ENCODE results near the gene ADORA2A. TPM values are rescaled to one million over a fixed set of nuclear protein-coding genes. Genes with fewer than 3 reads are reported as not detected.

The ADORA2A gene
- total RNA-seq, 1 donor from 2014 or later: 10.4 TPM

DNA sequence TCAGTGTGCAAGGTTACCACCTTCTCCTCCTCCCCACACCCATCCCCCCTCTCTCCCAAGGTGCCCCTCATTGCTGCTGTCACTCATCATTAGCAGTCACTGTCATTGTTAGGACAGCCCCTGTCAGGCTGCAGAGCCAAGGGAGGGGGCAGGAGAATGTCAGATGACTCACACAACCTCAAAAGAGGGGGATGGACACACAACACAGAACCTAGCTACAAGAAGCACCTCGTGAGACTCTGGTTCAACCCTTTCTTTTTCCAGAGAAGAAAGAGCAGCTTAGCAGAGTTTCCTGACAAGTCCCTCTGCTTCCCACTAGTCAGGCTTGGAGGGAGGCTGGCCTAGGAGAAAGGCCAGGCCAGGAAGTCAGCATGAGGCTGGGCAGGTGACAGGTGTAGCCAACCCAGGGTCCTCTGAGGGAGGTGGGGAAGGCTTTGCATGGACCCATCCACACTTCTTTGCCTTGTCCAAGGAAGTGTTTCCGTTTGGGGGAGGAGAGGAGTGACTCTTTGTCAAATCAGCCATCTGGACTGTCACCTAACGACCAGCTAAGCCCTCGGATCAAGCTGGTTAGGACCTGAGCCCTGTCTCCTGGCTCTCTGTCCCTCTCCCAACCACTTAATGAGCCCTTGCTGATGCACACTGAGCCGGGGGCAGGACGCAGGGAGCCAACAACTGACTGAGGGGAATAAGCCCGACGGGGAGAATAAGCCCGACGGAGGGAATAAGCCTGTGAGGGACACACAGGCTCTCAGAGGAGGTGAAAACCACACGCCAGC lies 18.3 kb downstream of the ADORA2A start:
- Histone ChIP-seq H3K9ac (ENCODE audit: low read depth in 1 of 3, low read length in 3 of 3) (peak overlapping the region in 1 of 3 donors; percentile 9), H3K36me3 (ENCODE audit: control insufficient read depth in 3 of 3, insufficient read depth in 3 of 3, low read length in 3 of 3) (no peaks in the 10 kb centered on the region), H3K27me3 (ENCODE audit: control insufficient read depth in 3 of 3, insufficient read depth in 3 of 3, low read length in 3 of 3) (no peaks in the 10 kb centered on the region), H3K4me3 (ENCODE audit: low read length in 3 of 3) (no peak overlapping the region), H3K9me3 (ENCODE audit: control insufficient read depth in 3 of 3, low read length in 3 of 3) (no peaks in the 10 kb centered on the region), H3K27ac (ENCODE audit: low read depth, low read length) (no peak overlapping the region), H3K4me1 (ENCODE audit: control insufficient read depth in 3 of 3, insufficient read depth in 3 of 3, low read length in 3 of 3) (peaks cover 8 to 23% (median 12%) of the 10 kb centered on the region in 3 donors)

DNA sequence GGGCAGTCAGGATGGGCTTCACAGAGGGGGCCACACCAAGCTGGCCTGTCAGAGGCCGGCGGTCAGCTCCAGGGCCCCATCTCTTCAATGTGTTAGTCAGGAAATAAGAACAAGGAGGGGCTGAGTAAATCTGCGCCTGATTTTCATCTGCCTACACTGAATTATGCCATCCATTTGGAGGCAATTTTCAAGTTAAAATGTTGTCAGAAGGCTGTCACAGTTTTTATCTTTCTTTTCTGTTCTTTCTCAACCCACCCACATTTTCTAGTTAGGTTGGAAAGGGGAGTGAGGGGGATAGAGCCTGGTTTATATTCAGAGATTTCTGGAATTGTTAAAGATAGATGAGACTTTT lies 18.8 kb downstream of the ADORA2A start:
- Histone ChIP-seq H3K27me3 (ENCODE audit: control insufficient read depth in 3 of 3, insufficient read depth in 3 of 3, low read length in 3 of 3) (no peaks in the 10 kb centered on the region), H3K27ac (ENCODE audit: low read depth, low read length) (no peak overlapping the region), H3K9ac (ENCODE audit: low read depth in 1 of 3, low read length in 3 of 3) (no peak overlapping the region), H3K4me1 (ENCODE audit: control insufficient read depth in 3 of 3, insufficient read depth in 3 of 3, low read length in 3 of 3) (peaks cover 5 to 18% (median 7%) of the 10 kb centered on the region in 3 donors), H3K4me3 (ENCODE audit: low read length in 3 of 3) (no peak overlapping the region), H3K36me3 (ENCODE audit: control insufficient read depth in 3 of 3, insufficient read depth in 3 of 3, low read length in 3 of 3) (no peaks in the 10 kb centered on the region), H3K9me3 (ENCODE audit: control insufficient read depth in 3 of 3, low read length in 3 of 3) (no peaks in the 10 kb centered on the region)

DNA sequence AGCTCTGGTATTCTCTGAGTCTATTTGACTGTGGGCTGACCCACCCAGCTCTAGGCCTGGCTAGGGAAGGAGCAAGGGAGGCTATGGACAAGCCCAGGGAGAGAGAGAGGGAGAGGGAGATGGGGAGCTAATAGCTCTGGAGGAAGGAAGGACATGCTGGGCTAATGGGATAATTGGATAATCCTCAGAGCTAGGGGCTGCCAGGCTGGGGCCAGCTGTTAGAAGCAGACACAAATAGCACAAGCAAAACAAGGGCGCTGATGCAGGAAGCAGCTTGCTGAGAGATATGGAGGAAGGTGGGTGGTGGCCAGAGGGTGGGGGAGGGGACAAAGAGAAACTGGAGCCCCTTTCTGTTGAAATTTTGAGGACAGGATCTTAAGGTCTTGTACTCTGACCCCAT lies 23.2 kb downstream of the ADORA2A start:
- Histone ChIP-seq H3K36me3 (ENCODE audit: control insufficient read depth in 3 of 3, insufficient read depth in 3 of 3, low read length in 3 of 3) (no peaks in the 10 kb centered on the region), H3K27ac (ENCODE audit: low read depth, low read length) (no peak overlapping the region)

DNA sequence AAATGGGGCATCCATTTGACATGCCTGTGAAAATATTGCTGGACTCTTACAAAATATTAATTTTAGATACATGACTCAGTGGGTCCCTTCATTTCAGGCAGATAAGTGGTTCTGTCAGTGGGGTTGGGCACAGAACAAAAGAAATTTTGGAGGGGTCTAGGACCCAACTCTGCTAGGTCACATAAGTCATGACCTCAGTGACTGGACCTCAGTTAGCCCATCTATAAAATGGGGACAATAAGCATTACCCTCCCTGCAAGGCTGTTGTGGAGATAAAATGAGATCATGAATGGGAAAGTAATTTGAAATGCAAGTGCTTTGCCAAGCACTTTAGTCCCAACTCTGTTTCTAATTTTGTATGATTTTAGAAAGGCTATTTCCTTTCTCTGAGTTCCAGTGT lies 23.8 kb downstream of the ADORA2A start:
- H3K27ac ChIP-seq (ENCODE audit: low read depth, low read length): no peak overlapping the region
- no peaks in the 10 kb centered on the region for H3K36me3 ChIP-seq (ENCODE audit: control insufficient read depth in 3 of 3, insufficient read depth in 3 of 3, low read length in 3 of 3)
- no peak overlapping the region for H3K4me3 ChIP-seq (ENCODE audit: low read length in 3 of 3)
- H3K4me1 ChIP-seq (ENCODE audit: control insufficient read depth in 3 of 3, insufficient read depth in 3 of 3, low read length in 3 of 3): peaks cover 2 to 17% (median 10%) of the 10 kb centered on the region in 3 donors
- H3K9ac ChIP-seq (ENCODE audit: low read depth in 1 of 3, low read length in 3 of 3): no peak overlapping the region
- no peaks in the 10 kb centered on the region for H3K9me3 ChIP-seq (ENCODE audit: control insufficient read depth in 3 of 3, low read length in 3 of 3)
- no peaks in the 10 kb centered on the region for H3K27me3 ChIP-seq (ENCODE audit: control insufficient read depth in 3 of 3, insufficient read depth in 3 of 3, low read length in 3 of 3)

More for the DNA sequence above, 23.2 kb downstream of the ADORA2A start:
- Histone ChIP-seq H3K9me3 (ENCODE audit: control insufficient read depth in 3 of 3, low read length in 3 of 3) (no peaks in the 10 kb centered on the region), H3K4me3 (ENCODE audit: low read length in 3 of 3) (no peak overlapping the region), H3K9ac (ENCODE audit: low read depth in 1 of 3, low read length in 3 of 3) (no peak overlapping the region), H3K4me1 (ENCODE audit: control insufficient read depth in 3 of 3, insufficient read depth in 3 of 3, low read length in 3 of 3) (peaks cover 2 to 15% (median 10%) of the 10 kb centered on the region in 3 donors), H3K27me3 (ENCODE audit: control insufficient read depth in 3 of 3, insufficient read depth in 3 of 3, low read length in 3 of 3) (no peaks in the 10 kb centered on the region)

DNA sequence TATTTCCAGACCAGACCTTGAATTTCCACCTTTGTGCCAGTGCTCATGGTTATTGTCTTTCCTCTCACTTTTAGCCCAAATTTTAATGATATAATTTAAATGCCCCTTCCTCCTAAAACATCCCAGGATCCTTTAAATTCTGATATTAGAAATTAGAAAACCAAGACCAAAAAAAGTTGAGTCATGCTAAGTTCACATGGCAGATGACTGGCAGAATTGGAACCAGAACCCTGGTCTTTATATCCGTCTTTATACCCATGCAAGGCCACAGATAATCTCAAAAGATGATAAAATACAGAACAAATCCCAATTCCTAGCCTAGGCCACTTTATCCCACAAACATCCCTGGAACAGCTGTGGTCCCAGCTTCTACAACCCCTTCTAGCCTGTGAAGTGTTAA lies 26.5 kb downstream of the ADORA2A start:
- H3K9me3 ChIP-seq (ENCODE audit: control insufficient read depth in 3 of 3, low read length in 3 of 3): no peaks in the 10 kb centered on the region
- H3K27me3 ChIP-seq (ENCODE audit: control insufficient read depth in 3 of 3, insufficient read depth in 3 of 3, low read length in 3 of 3): no peaks in the 10 kb centered on the region
- H3K9ac ChIP-seq (ENCODE audit: low read depth in 1 of 3, low read length in 3 of 3): no peak overlapping the region
- H3K4me1 ChIP-seq (ENCODE audit: control insufficient read depth in 3 of 3, insufficient read depth in 3 of 3, low read length in 3 of 3): peaks cover 2 to 17% (median 10%) of the 10 kb centered on the region in 3 donors
- no peaks in the 10 kb centered on the region for H3K36me3 ChIP-seq (ENCODE audit: control insufficient read depth in 3 of 3, insufficient read depth in 3 of 3, low read length in 3 of 3)
- H3K4me3 ChIP-seq (ENCODE audit: low read length in 3 of 3): no peak overlapping the region
- no peak overlapping the region for H3K27ac ChIP-seq (ENCODE audit: low read depth, low read length)

DNA sequence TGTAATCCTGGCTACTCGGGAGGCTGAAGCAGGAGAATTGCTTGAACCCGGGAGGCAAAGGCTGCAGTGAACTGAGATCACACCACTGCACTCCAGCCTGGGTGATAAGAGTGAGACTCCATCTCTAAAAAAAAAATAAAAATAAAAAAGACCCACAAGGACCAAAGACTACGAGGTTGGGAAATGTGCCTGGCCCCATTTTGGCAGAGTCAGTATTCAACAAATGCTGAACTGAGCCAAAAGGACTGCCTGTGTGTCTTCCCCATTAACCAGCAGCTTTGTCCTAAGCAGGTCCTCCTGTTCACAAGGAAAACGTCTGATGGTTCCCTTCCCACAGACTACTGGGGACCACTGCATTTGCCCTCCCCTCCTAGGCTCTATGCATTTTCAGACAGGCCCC lies 27.6 kb downstream of the ADORA2A start:
- Histone ChIP-seq H3K9me3 (ENCODE audit: control insufficient read depth in 3 of 3, low read length in 3 of 3) (no peaks in the 10 kb centered on the region), H3K9ac (ENCODE audit: low read depth in 1 of 3, low read length in 3 of 3) (no peak overlapping the region), H3K27ac (ENCODE audit: low read depth, low read length) (no peak overlapping the region), H3K36me3 (ENCODE audit: control insufficient read depth in 3 of 3, insufficient read depth in 3 of 3, low read length in 3 of 3) (no peaks in the 10 kb centered on the region), H3K27me3 (ENCODE audit: control insufficient read depth in 3 of 3, insufficient read depth in 3 of 3, low read length in 3 of 3) (no peaks in the 10 kb centered on the region), H3K4me3 (ENCODE audit: low read length in 3 of 3) (no peak overlapping the region), H3K4me1 (ENCODE audit: control insufficient read depth in 3 of 3, insufficient read depth in 3 of 3, low read length in 3 of 3) (peaks cover 2 to 13% (median 10%) of the 10 kb centered on the region in 3 donors)

DNA sequence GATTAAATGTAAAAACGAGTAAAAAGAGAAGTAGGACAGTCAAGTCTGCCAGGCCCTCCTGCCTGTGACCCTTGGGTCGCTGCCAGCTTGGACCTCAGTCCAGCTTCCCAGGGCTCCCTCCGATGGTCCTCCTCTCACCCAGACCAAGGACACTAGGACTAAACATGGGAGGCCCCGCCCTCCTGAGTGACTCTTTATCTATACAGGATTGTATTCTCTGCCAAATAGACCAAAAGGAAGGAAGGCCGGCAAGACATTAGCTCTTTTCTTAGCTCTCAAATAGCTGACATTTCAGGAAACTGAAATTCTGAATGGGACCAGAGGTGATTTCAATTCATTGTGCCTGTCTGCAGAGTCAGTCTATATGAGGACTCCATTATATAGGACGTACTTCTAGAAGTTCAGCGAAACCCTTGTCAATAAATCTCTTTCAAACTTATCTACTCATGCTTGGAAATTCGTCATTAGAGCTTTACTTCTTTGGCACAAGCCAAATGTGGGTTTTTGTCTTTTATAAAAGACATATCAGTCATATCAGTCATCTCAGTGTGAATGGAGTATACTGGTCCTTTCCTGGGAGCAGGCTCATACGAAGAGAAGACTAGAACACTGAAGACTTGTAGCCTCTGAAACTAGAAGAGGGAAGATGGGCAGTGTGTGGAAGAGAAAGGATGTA lies 28.5 kb downstream of the ADORA2A start:
- H3K4me1 ChIP-seq (ENCODE audit: control insufficient read depth in 3 of 3, insufficient read depth in 3 of 3, low read length in 3 of 3): peaks cover 3 to 10% (median 4%) of the 10 kb centered on the region in 3 donors
- no peak overlapping the region for H3K27ac ChIP-seq (ENCODE audit: low read depth, low read length)
- no peaks in the 10 kb centered on the region for H3K9me3 ChIP-seq (ENCODE audit: control insufficient read depth in 3 of 3, low read length in 3 of 3)
- no peak overlapping the region for H3K4me3 ChIP-seq (ENCODE audit: low read length in 3 of 3)
- no peaks in the 10 kb centered on the region for H3K27me3 ChIP-seq (ENCODE audit: control insufficient read depth in 3 of 3, insufficient read depth in 3 of 3, low read length in 3 of 3)
- H3K36me3 ChIP-seq (ENCODE audit: control insufficient read depth in 3 of 3, insufficient read depth in 3 of 3, low read length in 3 of 3): no peaks in the 10 kb centered on the region
- no peak overlapping the region for H3K9ac ChIP-seq (ENCODE audit: low read depth in 1 of 3, low read length in 3 of 3)

DNA sequence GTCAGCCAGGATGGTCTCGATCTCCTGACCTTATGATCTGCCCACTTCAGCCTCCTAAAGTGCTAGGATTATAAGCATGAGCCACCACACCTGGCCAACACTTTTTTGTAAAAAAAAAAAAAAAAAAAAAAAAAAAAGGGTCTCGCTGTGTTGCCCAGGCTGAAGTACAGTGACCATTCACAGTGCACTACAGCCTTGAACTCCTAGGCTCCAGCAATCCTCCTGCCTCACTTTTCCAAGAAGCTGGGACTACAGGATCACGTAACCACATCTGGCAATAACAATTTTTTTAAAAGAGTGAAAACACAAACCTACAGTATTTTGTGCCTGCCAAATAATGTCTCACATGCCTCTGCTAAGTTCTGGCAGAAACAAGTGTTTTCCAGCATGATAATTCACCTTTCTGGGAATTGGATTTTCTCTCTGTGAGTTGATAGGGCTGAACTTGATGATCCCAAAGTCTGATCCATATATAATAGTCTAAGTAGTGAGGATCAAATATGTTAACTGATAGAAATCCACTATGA lies 30.6 kb downstream of the ADORA2A start:
- H3K9ac ChIP-seq (ENCODE audit: low read depth in 1 of 3, low read length in 3 of 3): no peak overlapping the region
- no peaks in the 10 kb centered on the region for H3K36me3 ChIP-seq (ENCODE audit: control insufficient read depth in 3 of 3, insufficient read depth in 3 of 3, low read length in 3 of 3)
- H3K9me3 ChIP-seq (ENCODE audit: control insufficient read depth in 3 of 3, low read length in 3 of 3): no peaks in the 10 kb centered on the region
- H3K4me1 ChIP-seq (ENCODE audit: control insufficient read depth in 3 of 3, insufficient read depth in 3 of 3, low read length in 3 of 3): peaks cover 3 to 10% (median 5%) of the 10 kb centered on the region in 3 donors
- no peaks in the 10 kb centered on the region for H3K27me3 ChIP-seq (ENCODE audit: control insufficient read depth in 3 of 3, insufficient read depth in 3 of 3, low read length in 3 of 3)
- no peak overlapping the region for H3K27ac ChIP-seq (ENCODE audit: low read depth, low read length)
- H3K4me3 ChIP-seq (ENCODE audit: low read length in 3 of 3): no peak overlapping the region

DNA sequence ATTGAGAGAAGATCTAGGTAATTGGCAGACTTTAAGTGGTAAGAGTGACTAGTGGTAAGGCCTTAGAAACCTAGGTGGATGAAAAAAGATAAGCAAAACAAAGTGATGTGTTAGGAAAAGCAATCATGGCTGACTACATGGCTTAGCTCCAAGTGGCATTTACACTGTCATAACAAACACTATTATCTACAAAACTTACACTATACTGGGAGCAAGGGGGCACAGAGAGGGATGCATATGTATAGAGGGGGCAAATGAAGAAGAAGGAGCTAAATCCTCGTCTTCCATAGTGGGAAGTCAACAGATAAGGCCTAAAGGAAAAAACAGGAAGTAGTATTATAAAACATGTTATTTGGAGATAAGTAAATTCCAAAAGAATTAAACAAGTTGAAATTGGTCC lies 32.5 kb downstream of the ADORA2A start:
- Histone ChIP-seq H3K27ac (ENCODE audit: low read depth, low read length) (no peak overlapping the region), H3K9me3 (ENCODE audit: control insufficient read depth in 3 of 3, low read length in 3 of 3) (no peaks in the 10 kb centered on the region), H3K4me3 (ENCODE audit: low read length in 3 of 3) (no peak overlapping the region), H3K36me3 (ENCODE audit: control insufficient read depth in 3 of 3, insufficient read depth in 3 of 3, low read length in 3 of 3) (no peaks in the 10 kb centered on the region), H3K27me3 (ENCODE audit: control insufficient read depth in 3 of 3, insufficient read depth in 3 of 3, low read length in 3 of 3) (no peaks in the 10 kb centered on the region), H3K9ac (ENCODE audit: low read depth in 1 of 3, low read length in 3 of 3) (no peak overlapping the region), H3K4me1 (ENCODE audit: control insufficient read depth in 3 of 3, insufficient read depth in 3 of 3, low read length in 3 of 3) (peaks cover 3 to 15% (median 10%) of the 10 kb centered on the region in 3 donors)
